NCI-H524 (cell line): ENCODE measurements around the gene KRT2.

Experiments used
- DNase-seq, 2 experiments: peaks; one replicate each; lab custom pipeline; 2025; lab: John Stamatoyannopoulos, UW

KRT2 gene

GRCh38 chr12:52663420-52663819 lies 11.4 kb upstream of the KRT2 start:
- DNase-seq, result no peak

- no peak for DNase-seq
These were observed 10.9 kb upstream of the KRT2 start for GRCh38 chr12:52662918-52663229.

GRCh38 chr12:52662093-52662917 lies 10.3 kb upstream of the KRT2 start:
- DNase-seq, result no peak

GRCh38 chr12:52661668-52662067 lies 9.7 kb upstream of the KRT2 start:
- no peak for DNase-seq

- DNase-seq, result no peak
These were observed 9.0 kb upstream of the KRT2 start for GRCh38 chr12:52660934-52661499.

- no peak for DNase-seq
These were observed 7.9 kb upstream of the KRT2 start for GRCh38 chr12:52659951-52660350.

- no peak for DNase-seq
These were observed 7.4 kb upstream of the KRT2 start for GRCh38 chr12:52659395-52659794.

- no peak for DNase-seq
These were observed 6.2 kb upstream of the KRT2 start for GRCh38 chr12:52658196-52658595.

GRCh38 chr12:52657250-52657902 lies 5.4 kb upstream of the KRT2 start:
- no peak for DNase-seq

GRCh38 chr12:52656616-52657015 lies 4.6 kb upstream of the KRT2 start:
- no peak for DNase-seq

- DNase-seq, result no peak
These were observed 3.7 kb upstream of the KRT2 start for GRCh38 chr12:52655720-52656124.

GRCh38 chr12:52655251-52655650 lies 3.2 kb upstream of the KRT2 start:
- DNase-seq, result no peak

- DNase-seq, result peak; percentile 47 to 70
These were observed 1.4 kb downstream of the KRT2 start for GRCh38 chr12:52650520-52651081.

GRCh38 chr12:52649066-52649465 lies 2.9 kb downstream of the KRT2 start:
- DNase-seq, result no peak

- DNase-seq, result no peak
These were observed 3.9 kb downstream of the KRT2 start for GRCh38 chr12:52648012-52648550.

GRCh38 chr12:52647601-52648000 lies 4.4 kb downstream of the KRT2 start:
- DNase-seq, result no peak

GRCh38 chr12:52646613-52647012 lies 5.4 kb downstream of the KRT2 start:
- DNase-seq, result no peak

- DNase-seq, result no peak
These were observed 6.0 kb downstream of the KRT2 start for GRCh38 chr12:52645982-52646381.

GRCh38 chr12:52645120-52645761 lies 6.8 kb downstream of the KRT2 start:
- no peak for DNase-seq

- DNase-seq, result no peak
These were observed 8.0 kb downstream of the KRT2 start for GRCh38 chr12:52644078-52644415.

GRCh38 chr12:52643233-52644077 lies 8.6 kb downstream of the KRT2 start:
- DNase-seq, result no peak

- no peak for DNase-seq
These were observed 10.5 kb downstream of the KRT2 start for GRCh38 chr12:52641468-52641867.
